HepG2 (cell line): ENCODE data around the gene VCP. TPM values are rescaled to one million over a fixed set of nuclear protein-coding genes. Genes with fewer than 3 reads are reported as not detected.

Source experiments
- ATAC-seq: fragments of 200-7000 bp; cut with Tn5 transposase; 3 replicates; pipeline ENCODE4 v1.9.1; 2020; ENCODE audit warnings: mild to moderate bottlenecking, moderate library complexity
- BruUV-seq: library from RNA; stranded (reverse); fragments of 400-500 nt; replicated peaks from 2 replicates; lab custom pipeline; 2021; lab: Mats Ljungman, UMichigan
- CTCF ChIA-PET: fragments of 300-600 bp; formaldehyde crosslinking; extraction: SDS; loops from one replicate; lab custom pipeline; 2021; ENCODE audit warnings: low total read pairs, inconsistent platforms, low intra/inter-chr PET ratio; lab: Yijun Ruan, JAX
- POLR2A ChIA-PET: fragments of 350-600 bp; sonication (Branson Sonifier 250); formaldehyde crosslinking; loops from one replicate; lab custom pipeline; 2020; ENCODE audit warnings: antibody characterized with exemption, inconsistent platforms; lab: Yijun Ruan, JAX
- DNase-seq: peaks from one replicate; pipeline ENCODE4 v3.0.0-alpha.2; 2015; ENCODE audit warnings: low spot score
- FAIRE-seq: peaks from 3 replicates; lab custom pipeline; 2011; peaks lifted over from hg19 to GRCh38; lab: Jason Lieb, UNC
- H2AFZ ChIP-seq: one replicate; pipeline ENCODE4 v1.6.1; 2011; ENCODE audit warnings: low read length, inconsistent platforms
- H3K27ac ChIP-seq: fragments of 300-600 bp; 3 replicates; pipeline ENCODE4 v1.8.0; 2011; ENCODE audit warnings: mixed run types, mild to moderate bottlenecking, mixed read lengths, low read length, inconsistent platforms; ENCODE audit not compliant: insufficient read depth; ENCODE audit errors: extremely low read length
- H3K27me3 ChIP-seq, 2 experiments: fragments of 200-600 bp in 1 of 2; 2 replicates in 1 of 2; 3 replicates in 1 of 2; pipeline versions ENCODE4 v1.6.0 to v1.8.0; 2011; ENCODE audit warnings: low read length in 2 of 2, mild to moderate bottlenecking in 2 of 2, moderate library complexity in 2 of 2, inconsistent platforms in 1 of 2; ENCODE audit not compliant: insufficient read depth in 2 of 2, control insufficient read depth in 1 of 2
- H3K36me3 ChIP-seq, 2 experiments: fragments of 200-600 bp in 1 of 2; replicated peaks in 1 of 2; 2 replicates in 1 of 2; 3 replicates in 1 of 2; pipeline versions ENCODE4 v1.5.1 to v1.8.0; 2011; ENCODE audit warnings: low read length in 2 of 2, inconsistent platforms in 1 of 2; ENCODE audit not compliant: insufficient read depth in 2 of 2, control insufficient read depth in 1 of 2
- H3K4me1 ChIP-seq: 2 replicates; pipeline ENCODE4 v1.5.1; 2012; ENCODE audit warnings: low read length, inconsistent platforms; ENCODE audit not compliant: insufficient read depth
- H3K4me2 ChIP-seq: 2 replicates; pipeline ENCODE4 v1.6.0; 2011; ENCODE audit warnings: low read depth, low read length, inconsistent platforms
- H3K4me3 ChIP-seq, 3 experiments: fragments of 200-600 bp in 1 of 3; sonication (generic), shearing (Covaris generic) in 1 of 3; replicated peaks in 1 of 3; 2 replicates each; pipeline ENCODE4 v1.5.1; 2011 to 2016; ENCODE audit warnings: low read length in 3 of 3, inconsistent platforms in 2 of 3, low read depth in 2 of 3, mild to moderate bottlenecking in 2 of 3, control low read depth in 1 of 3, mixed read lengths in 1 of 3; ENCODE audit not compliant: insufficient read depth in 1 of 3
- H3K79me2 ChIP-seq: one replicate; pipeline ENCODE4 v1.6.1; 2011; ENCODE audit warnings: low read length, inconsistent platforms; ENCODE audit not compliant: insufficient read depth
- H3K9ac ChIP-seq: 2 replicates; pipeline ENCODE4 v1.6.0; 2011; ENCODE audit warnings: mild to moderate bottlenecking, low read depth, low read length, inconsistent platforms; ENCODE audit not compliant: insufficient read depth
- H3K9me3 ChIP-seq: 2 replicates; pipeline ENCODE4 v1.5.1; 2012; ENCODE audit warnings: mild to moderate bottlenecking, low read length
- H4K20me1 ChIP-seq: 2 replicates; pipeline ENCODE4 v1.6.0; 2011; ENCODE audit warnings: inconsistent platforms, mild to moderate bottlenecking, low read length, moderate library complexity; ENCODE audit not compliant: insufficient read depth
- CBX1 ChIP-seq: IDR thresholded peaks from one replicate; pipeline ENCODE4 v1.6.1; 2016; ENCODE audit warnings: antibody characterized with exemption, low read depth
- CC2D1A ChIP-seq: sonication (generic); formaldehyde crosslinking; IDR thresholded peaks from 2 replicates; pipeline ENCODE4 v1.8.1; 2023; ENCODE audit warnings: mild to moderate bottlenecking, missing genetic modification reagents
- GABPB1 ChIP-seq: IDR thresholded peaks from 2 replicates; pipeline ENCODE4 v1.6.1; 2016; ENCODE audit warnings: mild to moderate bottlenecking, missing genetic modification reagents, moderate library complexity, missing compliant biosample characterization
- HNF4G ChIP-seq, 2 experiments: sonication (generic) in 1 of 2; formaldehyde crosslinking in 1 of 2; IDR thresholded peaks; 2 replicates each; pipeline versions ENCODE4 v1.4.0 to v1.6.1; 2011 to 2020; ENCODE audit warnings: borderline replicate concordance in 2 of 2, low read depth in 2 of 2, mild to moderate bottlenecking in 2 of 2, low read length in 1 of 2, missing genetic modification reagents in 1 of 2, moderate library complexity in 1 of 2
- NAIF1 ChIP-seq: sonication (generic); formaldehyde crosslinking; IDR thresholded peaks from 2 replicates; pipeline ENCODE4 v1.5.0; 2020; ENCODE audit warnings: mild to moderate bottlenecking, missing genetic modification reagents, borderline replicate concordance
- POLR2AphosphoS2 ChIP-seq: IDR thresholded peaks from 2 replicates; pipeline ENCODE4 v1.6.1; 2011; ENCODE audit warnings: low read depth, low read length, improper control_type of control experiment
- RBFOX2 ChIP-seq: fragments of 200-400 bp; formaldehyde crosslinking; IDR thresholded peaks from 2 replicates; pipeline ENCODE4 v1.6.1; 2017; ENCODE audit warnings: low read depth, mild to moderate bottlenecking, low read length
- SP5 ChIP-seq: IDR thresholded peaks from 2 replicates; pipeline ENCODE4 v1.6.1; 2016; ENCODE audit warnings: low read depth, borderline replicate concordance
- SPEN ChIP-seq: sonication (generic); formaldehyde crosslinking; IDR thresholded peaks from 2 replicates; pipeline ENCODE4 v1.5.1; 2020; ENCODE audit warnings: low read depth, mild to moderate bottlenecking, missing genetic modification reagents
- TEAD3 ChIP-seq: optimal IDR thresholded peaks from 2 replicates; pipeline ENCODE3; 2016; ENCODE audit warnings: borderline replicate concordance
- TP53 ChIP-seq: sonication (generic); formaldehyde crosslinking; conservative IDR thresholded peaks from 2 replicates; pipeline ENCODE4 v1.4.0; 2020; ENCODE audit warnings: missing genetic modification reagents
- ZSCAN29 ChIP-seq: sonication (generic); formaldehyde crosslinking; conservative IDR thresholded peaks from 2 replicates; pipeline ENCODE4 v1.4.0; 2020; ENCODE audit warnings: mild to moderate bottlenecking, missing genetic modification reagents
- WGBS: methylation state at CpG from one replicate; pipeline ENCODE4 v1.1.6; 2017; ENCODE audit warnings: low lambda C conversion rate; 5-methylcytosine and 5-hydroxymethylcytosine counted together
- in situ Hi-C: cut with HindIII; loops from 2 replicates; pipeline ENCODE4 v1.10.0; 2017; ENCODE audit warnings: low pct_unique_long_range_greater_than_20kb; ENCODE audit not compliant: extremely low pct_ligation_motif_present
- intact Hi-C: fragments of 100-400 bp; cut with micrococcal nuclease; formaldehyde crosslinking; loops from one replicate; pipeline ENCODE4 v1.10.0; 2022; ENCODE audit not compliant: unreplicated experiment
- polyA plus RNA-seq, 8 experiments: library from polyadenylated mRNA; depleted of rRNA in 3 of 8; stranded (reverse) in 7 of 8; unstranded in 1 of 8; fragments of >200 nt; fragmentation: Illumina TruSeq in 4 of 8; extraction: Trizol in 4 of 8; gene quantifications; 2 replicates each; pipeline versions ENCODE4 v1.2.1 to v1.2.3, GENCODE V29; 2011 to 2016; ENCODE audit warnings: low read depth in 4 of 8, missing spikeins in 1 of 8, mixed read lengths in 1 of 8; ENCODE audit not compliant: insufficient read depth in 1 of 8
- total RNA-seq, 5 experiments: library from RNA; depleted of rRNA; stranded (reverse); fragments of >200 nt; fragmentation: Illumina TruSeq; extraction: Trizol; gene quantifications; 2 replicates each; pipeline ENCODE4 v1.2.3, GENCODE V29; 2016; ENCODE audit warnings: low read depth in 1 of 5

VCP gene
- total and polyA plus RNA-seq, 2 of the 13 experiments (the other 11 are each of a cell fraction or from before 2014, with no cell fraction given), result 143 to 391 TPM

DNA sequence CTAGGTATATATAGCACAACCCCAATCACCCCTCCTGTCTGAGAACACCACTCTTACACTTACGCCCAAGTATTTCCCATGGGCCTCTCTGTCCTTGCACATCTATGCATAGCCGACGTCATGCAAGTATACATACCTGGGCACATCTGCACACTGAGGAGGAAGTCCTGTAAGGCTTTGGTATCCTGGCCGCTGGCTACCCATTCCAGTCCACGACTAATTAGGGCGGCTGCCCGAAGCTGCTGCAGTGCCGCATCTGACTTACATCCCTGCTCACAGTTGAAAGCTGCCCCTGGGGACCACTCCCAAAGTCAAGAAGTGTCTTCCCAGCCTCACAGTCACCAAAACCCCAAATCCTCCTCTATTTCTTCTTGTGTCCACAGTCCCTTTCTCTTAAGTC, 2.4 kb upstream of the VCP start:
- no peak overlapping the region for H3K4me3 ChIP-seq
- no peak overlapping the region for H2AFZ ChIP-seq
- peaks cover 36% of the 10 kb centered on the region for H3K4me1 ChIP-seq
- in situ Hi-C loops (no loop called here), intact Hi-C loops (no loop called here)
- no peak overlapping the region for H3K4me2 ChIP-seq
- no TSS peak for BruUV-seq
- H3K9ac ChIP-seq, result no peak overlapping the region
- WGBS, result 97% methylated on average over 8 of the region's 8 CpGs
- ATAC-seq, result no peak
- no peak for DNase-seq
- ChIA-PET POLR2A (no interaction called here), CTCF (no interaction called here)
- H3K36me3 ChIP-seq, result peaks cover 4 to 23% of the 10 kb centered on the region in 2 experiments; a peak in 4 of 5 replicates
- H3K27ac ChIP-seq, result no peak overlapping the region
- H3K9me3 ChIP-seq, result no peaks in the 10 kb centered on the region
- no peaks in the 10 kb centered on the region; a peak in 1 of 5 replicates for H3K27me3 ChIP-seq
- peaks cover 46% of the 10 kb centered on the region for H3K79me2 ChIP-seq
- TF ChIP-seq TEAD3 (CRISPR knock-in tag) (no peak), POLR2AphosphoS2 (no peak), RBFOX2 (no peak), SP5 (CRISPR knock-in tag) (no peak), CBX1 (no peak), HNF4G (IDR thresholded peaks at IDR 0.05; ENCODE audit: borderline replicate concordance, low read depth, low read length) (no peak), HNF4G (CRISPR knock-in tag; IDR thresholded peaks at IDR 0.05; ENCODE audit: borderline replicate concordance, low read depth) (no peak), SPEN (CRISPR knock-in tag) (no peak), CC2D1A (CRISPR knock-in tag) (no peak), NAIF1 (CRISPR knock-in tag) (no peak), GABPB1 (CRISPR knock-in tag) (no peak), TP53 (no peak), ZSCAN29 (CRISPR knock-in tag) (no peak)
- FAIRE-seq, result no peak
- H4K20me1 ChIP-seq, result peaks cover 19% of the 10 kb centered on the region
